NOMO-1 treated with dmso at 0.1 percent for 144 hours (cell line): Measurements from ENCODE around the gene PFDN2.
"Not testable (repeated sequence)": the region's sequence is repeated elsewhere in the genome, so short reads cannot be mapped to it uniquely, and the experiment has no call there.

Experiments used
- DNase-seq: peaks from one replicate; lab custom pipeline; 2025; ENCODE audit not compliant: unreplicated experiment; lab: John Stamatoyannopoulos, UW

PFDN2 gene

DNA sequence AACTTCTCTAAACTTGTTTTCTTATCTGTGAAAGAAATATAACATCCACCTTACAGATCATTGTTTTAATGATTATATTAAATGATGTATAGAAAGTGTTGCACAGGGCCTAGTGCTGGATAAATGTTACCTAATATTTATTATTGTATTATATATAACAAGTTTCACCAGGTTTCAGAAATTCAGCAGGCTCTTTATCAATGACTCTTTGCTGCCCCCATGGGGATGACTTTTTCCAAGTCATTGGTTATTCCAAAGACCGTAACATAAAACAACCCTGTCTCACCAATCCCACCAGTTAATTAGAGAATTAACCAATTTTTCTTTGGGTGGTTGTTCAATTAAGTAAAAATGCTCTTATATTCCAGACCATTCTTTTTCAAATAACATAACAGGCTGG lies 21.9 kb upstream of the PFDN2 start:
- DNase-seq = no peak

DNA sequence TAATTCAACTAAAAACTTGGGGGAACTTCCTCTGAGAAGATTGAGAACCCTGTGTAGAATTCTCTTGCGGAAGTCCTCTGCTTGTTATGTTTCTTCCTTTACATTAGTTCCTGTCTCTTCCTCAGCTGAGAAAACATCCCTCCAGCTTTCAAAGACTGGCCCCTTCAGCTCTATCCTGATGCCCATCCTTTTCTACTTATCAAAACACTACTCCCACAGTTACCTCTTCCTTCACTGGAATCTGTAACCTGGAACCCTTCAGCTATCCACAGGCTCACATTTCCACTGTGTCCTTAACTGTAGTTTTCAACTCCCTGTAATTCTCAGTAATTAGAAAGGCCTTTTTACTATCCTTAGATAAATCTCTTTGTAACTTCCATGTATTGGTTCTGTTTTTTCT lies 20.6 kb upstream of the PFDN2 start:
- no peak for DNase-seq

DNA sequence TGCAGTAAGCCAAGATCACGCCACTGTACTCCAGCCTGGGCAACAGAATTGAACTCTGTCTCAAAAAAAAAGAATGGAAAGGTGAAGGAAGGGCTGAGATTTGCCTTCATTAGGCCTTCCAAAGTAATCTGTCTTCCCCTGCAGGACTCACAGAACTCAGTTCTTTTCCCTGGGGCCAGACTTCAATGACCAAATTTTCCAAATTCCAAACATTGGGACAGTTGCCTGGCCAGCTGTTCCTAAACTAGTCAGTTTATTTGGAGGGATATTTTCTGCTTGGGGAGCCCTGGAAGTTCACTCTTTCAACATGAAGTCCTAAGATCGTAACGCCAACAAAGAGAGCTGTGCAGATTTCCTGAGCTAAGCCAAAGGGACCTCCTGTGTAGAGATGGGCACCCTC lies 20.0 kb upstream of the PFDN2 start:
- no peak for DNase-seq

DNA sequence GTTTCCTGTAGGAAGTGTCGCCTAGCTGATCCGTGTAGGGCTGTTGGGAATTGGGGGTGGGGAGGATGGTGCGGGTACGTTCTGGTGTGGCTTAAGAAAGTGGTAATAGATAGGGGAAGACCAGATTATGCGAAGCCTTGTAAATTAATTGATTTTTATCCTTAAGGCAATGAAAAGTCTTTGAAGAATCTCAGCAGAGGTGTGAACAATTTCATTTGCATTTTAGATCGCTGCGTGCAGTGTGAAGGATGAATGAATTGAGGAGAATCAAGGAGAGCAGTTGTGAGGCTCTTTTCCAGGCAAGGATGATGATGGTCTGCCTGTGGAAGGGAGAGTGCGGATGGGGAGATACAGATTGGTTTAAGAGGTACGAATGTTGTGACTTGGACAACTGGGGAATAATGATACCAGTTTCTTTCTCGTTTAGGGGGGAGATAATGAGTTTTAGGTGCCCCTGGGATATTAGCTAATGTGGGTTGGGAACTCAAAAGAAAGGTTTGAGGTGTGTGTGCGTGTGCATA lies 15.4 kb upstream of the PFDN2 start:
- no peak for DNase-seq

DNA sequence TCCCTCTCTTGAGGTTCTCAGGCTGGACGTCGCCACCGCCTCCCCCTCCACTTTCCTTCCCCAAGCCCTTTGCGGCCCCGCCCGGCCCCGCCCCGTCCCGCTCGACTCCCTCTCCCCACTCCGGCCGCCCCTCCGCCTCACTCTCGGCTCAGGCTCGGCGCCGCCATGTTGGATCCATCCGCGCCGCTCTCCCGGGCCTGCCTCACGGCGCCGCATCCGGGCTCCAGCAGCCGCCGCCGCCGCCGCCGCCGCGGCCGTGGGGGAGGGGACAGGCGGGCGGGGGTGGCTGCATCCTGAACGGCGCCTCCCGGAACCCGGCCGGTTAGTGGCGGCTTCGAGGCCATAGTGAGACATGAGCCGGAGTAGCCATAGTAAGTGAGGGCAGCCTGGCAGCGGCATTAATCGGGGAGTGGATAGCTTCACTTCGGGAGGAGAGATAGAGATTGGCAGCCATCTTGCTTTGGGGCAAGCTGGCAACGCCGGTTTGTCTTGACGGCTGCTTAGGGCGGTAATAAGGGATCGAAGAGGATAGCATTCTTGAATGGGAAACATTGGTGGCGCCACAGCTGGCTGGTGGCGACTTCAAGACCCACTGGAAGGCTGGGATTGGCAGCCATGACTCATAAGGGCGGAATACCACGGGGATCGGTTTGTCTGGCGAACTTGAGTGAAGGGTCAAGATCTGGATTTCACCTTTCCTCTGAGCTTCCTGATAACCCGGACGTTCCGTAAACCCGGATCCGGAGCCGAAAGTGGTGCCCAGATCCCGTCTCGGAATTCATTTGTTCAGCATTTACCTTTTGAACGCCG lies 14.8 kb upstream of the PFDN2 start, which contains the start of gene DEDD:
Gene DEDD (minus strand): TSS at position 258 of the 810 bp plus-strand sequence. CDS start 8,205 bp downstream, outside the sequence.
- DNase-seq = peak; percentile 96

DNA sequence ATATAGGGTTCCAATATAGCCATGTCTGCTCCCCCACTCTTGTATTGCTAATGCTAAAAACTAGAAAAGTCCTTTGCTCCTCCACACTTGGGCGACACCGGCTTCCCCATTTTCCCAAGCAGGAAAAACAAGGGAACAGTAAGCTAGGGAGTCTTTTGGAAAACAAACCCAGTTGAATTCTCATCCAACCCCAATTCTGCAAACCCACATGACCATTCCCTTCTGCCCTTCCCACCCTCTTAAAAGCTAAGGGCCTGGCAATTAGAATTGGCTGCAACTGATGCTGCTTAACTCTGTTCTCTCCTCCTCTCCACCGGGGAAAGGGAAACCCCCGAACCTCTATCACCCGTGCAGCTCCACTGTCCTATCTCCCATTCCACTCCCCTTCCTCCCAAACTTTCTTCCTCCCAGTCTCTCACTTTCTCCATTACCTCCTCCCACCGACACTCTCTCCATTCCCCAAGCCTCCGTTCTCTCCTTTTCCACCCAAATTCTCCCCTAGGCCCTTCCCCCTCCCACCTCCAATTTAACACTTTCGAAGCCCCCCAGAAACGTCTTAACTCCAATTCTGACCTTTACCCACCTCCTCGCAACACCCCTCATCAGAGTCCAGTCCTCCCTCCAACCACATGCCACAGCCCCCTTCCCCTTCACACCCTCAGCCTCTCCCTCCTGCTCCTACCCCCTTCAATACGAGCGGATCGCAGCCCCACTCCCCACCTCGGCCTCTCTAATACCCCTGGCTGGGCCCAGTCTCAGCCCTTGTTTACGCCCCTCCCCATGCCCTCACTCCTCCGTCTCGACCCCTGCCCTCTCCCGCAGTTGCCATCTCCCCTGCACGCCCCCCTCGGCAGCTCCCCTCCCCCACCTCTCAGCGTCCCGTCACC lies 13.9 kb upstream of the PFDN2 start:
- no peak for DNase-seq

DNA sequence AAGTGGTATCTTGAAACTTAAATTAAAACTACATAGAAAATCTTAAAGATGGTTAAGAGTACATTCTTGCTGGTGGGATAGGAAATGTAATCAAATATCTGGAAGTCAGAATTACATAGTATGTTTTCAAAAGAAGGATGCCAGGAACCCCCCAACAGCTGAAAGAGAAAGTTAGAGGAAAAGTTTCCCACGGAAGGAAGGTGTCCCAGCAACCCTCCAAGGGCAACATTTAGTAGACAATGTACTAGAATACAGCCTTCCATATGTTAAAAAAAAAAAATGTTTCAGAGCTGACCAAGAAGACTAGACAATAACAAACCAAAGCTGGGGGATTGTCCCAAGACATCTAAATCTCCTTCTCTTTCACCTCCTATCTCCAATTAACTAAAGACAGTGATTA lies 12.4 kb upstream of the PFDN2 start:
- DNase-seq = no peak

DNA sequence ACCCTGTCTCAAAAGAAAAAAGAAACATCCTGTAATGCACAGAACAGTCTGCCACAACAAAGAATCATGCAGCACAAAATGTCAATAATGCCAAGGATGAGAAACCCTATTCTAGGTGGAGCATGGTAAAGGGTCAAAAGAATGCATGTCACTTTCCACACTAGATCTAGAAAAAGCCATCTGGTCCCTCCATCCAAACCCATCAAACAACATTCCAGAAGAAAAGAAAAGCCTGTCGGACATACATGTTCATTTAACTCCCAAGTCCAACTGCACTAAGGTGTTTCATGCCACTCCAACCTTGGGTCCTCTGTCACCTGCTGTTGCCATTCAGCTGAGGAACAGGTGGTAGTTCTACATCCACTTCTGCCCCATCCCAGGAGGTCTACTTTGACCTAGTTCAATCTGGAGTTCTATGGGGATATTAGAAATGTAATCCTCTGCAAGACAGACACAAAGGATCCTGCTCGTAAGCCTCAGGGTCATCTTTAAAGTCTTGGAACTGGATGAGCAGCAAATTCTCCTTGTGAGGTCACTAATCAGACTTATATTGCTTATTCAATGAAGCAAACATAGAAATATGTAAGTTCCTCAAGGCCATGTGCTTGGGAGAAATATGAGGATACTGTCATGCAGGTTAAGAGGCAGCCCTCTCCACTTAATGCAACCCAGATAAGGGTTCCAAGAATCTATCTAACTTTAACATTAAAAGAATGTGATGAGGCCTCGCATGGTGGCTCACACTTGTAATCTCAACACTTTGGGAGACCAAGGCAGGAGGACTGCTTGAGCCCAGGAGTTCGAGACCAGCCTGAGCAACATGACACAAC lies 11.0 kb upstream of the PFDN2 start:
- no peak for DNase-seq

DNA sequence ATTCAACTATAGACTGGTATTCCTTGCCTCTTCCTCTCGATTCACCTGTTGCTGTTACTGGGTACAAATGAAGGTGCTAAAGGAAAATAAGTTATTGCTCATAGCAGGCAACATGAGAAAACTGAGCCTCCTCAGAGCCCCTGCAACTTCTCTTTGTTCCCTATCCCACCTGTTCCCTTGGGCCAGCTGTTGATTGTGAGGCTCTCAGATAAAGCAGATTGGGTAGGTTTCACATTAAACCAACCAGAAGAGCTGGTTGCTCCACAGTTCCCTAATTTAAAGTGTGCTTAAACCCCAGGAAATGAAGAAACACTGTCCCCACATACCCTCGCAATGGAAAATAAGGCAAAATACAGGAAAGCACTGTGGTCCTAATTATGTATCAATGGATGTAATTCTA lies 9.8 kb upstream of the PFDN2 start:
- DNase-seq = no peak

DNA sequence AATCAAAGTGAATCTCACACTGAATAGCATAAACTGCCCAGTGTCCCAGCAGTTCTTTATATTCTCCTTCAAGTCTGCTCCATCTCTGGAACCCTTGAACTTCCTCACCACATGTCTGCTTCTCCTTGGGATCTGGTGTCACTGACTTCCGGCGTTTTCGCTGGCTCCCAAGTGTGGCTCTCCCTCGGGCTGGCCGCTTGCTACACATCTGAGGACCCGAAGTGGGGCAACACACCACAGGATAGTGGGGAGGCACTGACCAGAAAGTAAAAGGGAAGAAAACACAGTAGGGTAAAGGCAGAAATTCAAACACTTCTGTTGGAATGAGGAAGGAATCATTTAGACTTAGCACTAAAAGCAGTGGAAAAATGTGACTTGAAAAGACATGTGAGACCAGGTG lies 5.1 kb upstream of the PFDN2 start:
- no peak for DNase-seq

DNA sequence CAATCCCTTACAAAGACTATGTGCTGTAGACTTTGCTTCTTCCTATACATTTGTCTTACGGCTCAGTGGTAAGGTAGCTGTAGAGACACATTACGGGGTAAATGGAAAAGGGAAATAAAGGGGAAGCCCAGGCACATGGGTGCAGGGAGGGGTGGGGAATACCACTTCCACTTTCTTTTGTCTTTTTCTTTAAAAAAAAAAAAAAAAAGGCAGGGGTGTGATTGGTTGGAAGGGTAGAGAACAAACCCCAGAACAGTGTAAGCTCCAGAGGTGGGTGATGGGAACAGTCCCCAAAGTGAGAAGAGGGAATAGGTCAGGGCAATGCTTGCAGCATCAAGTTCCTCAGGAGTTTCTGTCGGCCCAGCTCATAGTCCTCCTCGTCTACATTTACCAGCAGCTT lies 4.0 kb upstream of the PFDN2 start:
- DNase-seq = peak; percentile 36

DNA sequence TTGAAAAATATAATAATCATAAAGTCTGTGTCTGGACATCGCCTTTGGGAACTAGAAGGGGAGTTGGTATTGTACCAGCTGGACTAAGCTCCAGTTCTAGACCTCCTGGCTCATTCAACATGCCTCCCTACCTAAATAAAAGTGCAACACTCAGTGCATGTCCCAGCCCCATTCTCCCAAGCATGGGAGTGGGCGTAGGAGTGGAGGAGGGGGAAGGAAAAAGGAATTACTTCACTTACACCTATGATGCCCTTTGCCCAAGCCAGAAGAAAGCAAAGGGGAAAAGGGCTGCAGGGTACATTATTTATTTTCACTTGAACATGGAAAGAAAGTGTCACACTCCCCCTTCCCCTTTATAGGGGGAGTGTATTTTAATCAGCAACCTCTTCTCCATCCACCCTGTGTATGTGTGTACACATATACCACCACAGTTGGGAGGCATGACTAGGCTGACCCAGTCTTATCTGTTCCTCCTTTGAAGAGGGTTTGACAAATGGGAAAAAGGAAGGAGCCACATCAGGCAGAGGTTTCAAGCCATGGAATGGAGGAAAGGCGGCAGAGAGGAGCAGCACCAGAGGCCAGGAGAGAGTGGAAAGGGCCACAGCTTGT lies 3.3 kb upstream of the PFDN2 start:
- no peak for DNase-seq

DNA sequence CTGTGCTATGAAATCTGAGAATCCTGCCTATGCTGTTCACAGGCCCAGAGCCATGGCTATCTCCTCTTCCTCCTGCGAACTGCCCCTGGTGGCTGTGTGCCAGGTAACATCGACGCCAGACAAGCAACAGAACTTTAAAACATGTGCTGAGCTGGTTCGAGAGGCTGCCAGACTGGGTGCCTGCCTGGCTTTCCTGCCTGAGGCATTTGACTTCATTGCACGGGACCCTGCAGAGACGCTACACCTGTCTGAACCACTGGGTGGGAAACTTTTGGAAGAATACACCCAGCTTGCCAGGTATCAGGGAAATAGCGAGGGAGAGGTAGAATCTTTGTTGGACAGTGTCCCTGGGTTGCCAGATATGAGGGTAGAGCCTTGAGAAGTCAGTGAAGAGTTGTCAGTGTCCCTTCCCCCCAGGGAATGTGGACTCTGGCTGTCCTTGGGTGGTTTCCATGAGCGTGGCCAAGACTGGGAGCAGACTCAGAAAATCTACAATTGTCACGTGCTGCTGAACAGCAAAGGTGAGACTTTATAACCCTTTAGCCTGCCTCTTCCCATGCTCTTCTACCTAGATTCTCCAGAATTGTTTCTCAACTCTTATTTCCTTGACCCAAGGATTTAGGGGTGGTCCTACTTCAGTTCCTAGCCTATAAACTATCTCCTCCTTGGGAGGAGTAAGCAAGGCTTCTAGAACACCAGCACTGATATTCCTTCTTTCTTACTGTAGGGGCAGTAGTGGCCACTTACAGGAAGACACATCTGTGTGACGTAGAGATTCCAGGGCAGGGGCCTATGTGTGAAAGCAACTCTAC lies 1.5 kb upstream of the PFDN2 start:
- peak; percentile 9 for DNase-seq

DNA sequence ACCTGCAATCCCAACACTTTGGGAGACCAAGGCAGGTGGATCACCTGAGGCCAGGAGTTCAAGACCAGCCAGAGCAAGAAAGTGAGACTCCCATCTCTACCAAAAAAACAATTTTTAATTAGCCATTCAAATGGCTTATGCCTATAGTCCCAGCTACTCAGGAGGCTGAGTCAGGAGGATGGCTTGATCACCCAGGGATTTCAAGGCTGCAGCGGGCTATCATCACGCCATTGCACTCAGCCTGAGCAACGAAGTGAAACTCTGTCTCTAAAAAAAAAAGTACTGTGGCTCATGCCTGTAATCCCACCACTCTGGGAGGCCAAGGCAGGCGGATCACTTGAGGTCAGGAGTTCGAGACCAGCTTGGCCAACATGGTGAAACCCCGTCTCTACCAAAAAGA lies 1.9 kb downstream of the PFDN2 start:
- not testable (repeated sequence) for DNase-seq

DNA sequence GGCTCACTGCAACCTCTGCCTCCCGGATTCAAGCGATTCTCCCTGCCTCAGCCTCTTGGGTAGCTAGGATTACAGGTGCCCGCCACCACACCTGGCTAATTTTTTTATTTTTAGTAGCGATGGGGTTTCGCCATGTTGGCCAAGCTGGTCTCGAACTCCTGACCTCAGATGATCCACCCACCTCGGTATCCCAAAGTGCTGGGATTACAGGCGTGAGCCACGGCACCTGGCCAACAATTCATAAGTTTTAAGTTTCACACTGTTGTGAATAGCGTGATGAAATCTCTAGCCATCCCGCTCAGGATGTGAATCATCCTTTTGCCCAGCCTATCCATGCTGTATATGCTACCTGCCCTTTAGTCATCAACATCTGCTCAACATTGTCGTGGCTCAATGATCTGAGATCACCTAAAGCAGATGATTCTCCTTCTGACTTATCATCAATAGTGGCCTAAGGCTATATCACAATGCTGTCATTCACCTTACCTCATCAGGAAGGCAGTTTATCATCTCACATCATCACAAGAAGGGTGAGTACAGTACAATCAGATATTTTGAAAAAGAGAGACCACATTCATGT lies 2.6 kb downstream of the PFDN2 start:
- no peak for DNase-seq

DNA sequence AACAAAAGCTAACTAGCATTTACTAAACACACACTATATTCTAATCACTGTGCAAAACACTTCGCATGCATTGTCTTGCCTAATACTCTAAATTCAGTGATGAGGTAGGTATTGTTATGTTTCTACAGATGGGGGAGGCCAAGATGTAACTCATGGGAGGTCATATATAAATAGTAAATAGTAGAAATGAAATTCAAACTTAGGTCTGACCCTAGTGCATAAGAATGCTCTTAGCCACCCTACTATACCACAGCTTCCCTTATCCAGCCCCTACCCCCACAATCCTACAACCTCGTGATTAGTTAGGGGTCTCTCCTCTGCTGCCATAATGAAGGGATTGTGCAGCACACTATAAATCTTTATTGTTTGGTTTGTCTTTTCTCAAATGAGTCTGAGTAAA lies 3.3 kb downstream of the PFDN2 start:
- DNase-seq = no peak

DNA sequence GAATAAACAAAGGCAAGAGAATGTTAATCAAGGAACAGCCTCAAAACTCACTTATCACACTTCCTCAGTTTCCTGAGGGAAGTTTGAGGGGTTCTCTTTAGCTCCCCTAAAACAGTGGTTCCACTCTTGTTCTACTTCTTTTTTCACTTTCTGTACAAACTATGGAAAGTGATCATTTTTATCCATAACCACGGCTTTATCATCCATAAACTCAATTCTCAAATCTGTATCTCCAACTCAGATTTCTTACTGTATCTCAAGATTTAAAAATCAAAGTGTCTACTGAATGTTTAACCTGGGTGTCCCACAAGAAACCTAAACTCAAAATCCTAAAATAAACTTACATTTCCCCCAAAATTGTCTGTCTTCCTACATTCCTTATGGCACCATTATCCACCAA lies 3.9 kb downstream of the PFDN2 start:
- DNase-seq = no peak

DNA sequence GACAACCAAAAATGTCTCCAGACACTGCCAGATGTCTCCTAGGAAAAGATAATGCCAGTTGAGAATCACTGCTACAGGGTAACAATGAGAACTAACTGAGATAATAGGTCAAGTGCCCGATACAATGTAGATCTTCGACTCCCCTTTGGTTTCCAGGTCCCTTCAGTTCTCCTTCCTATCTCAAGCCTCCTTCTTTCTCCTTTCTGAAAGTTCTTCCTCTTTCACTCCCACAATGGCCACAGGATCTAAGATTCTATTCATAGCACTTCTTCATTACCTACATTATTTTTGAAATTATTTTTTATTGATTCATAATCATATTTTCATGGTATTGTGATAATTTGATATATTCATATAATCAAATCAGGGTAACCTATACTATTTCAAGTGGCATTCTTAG lies 6.3 kb downstream of the PFDN2 start:
- DNase-seq = no peak

DNA sequence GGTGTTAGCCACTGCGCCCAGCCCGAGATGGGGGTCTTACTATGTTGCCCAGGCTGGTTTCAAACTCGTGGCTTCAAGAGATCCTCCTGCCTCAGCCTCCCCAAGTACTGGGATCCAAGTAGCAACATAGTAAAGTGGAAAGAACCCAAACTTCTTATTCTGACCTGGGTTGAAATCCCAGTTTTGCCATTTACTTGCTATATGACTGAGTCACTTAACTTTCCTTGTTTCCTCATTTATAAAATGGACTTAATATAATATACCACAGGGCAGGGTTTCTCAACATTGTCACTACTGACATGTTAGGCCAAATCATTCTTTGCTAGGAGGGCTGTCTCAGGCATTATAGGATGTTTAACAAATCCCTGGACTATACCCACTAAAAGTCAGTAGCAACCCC lies 6.7 kb downstream of the PFDN2 start:
- DNase-seq = no peak
